NT2/D1 (cell line): ENCODE data around the gene DOC2B.
A peak's percentile ranks its signal among the peaks of the same experiment; 100 is the strongest.
"Not testable (repeated sequence)": the region's sequence is repeated elsewhere in the genome, so short reads cannot be mapped to it uniquely, and the experiment has no call there.

Source experiments
- DNase-seq: peaks from one replicate; pipeline ENCODE4 v3.0.0-alpha.2; 2011; ENCODE audit warnings: low read depth, low spot score
- H3K27me3 ChIP-seq: 2 replicates; pipeline ENCODE4 v1.6.0; 2011; ENCODE audit warnings: mild to moderate bottlenecking; ENCODE audit not compliant: insufficient read length, insufficient read depth
- H3K36me3 ChIP-seq: 2 replicates; pipeline ENCODE4 v1.6.1; 2011; ENCODE audit warnings: mild to moderate bottlenecking, low read length, mixed read lengths; ENCODE audit not compliant: insufficient read depth, insufficient read length
- H3K4me1 ChIP-seq: 2 replicates; pipeline ENCODE4 v1.5.1; 2011; ENCODE audit not compliant: insufficient read depth, insufficient read length
- H3K4me3 ChIP-seq: 2 replicates; pipeline ENCODE4 v1.5.1; 2011; ENCODE audit warnings: low read depth; ENCODE audit not compliant: insufficient read length
- H3K9ac ChIP-seq: 2 replicates; pipeline ENCODE4 v1.6.0; 2011; ENCODE audit warnings: low read depth; ENCODE audit not compliant: insufficient read length
- H3K9me3 ChIP-seq: 2 replicates; pipeline ENCODE4 v1.5.1; 2011; ENCODE audit warnings: mild to moderate bottlenecking, low read length; ENCODE audit not compliant: insufficient read depth
- SUZ12 ChIP-seq: IDR thresholded peaks from 2 replicates; pipeline ENCODE4 v1.6.1; 2011; ENCODE audit not compliant: insufficient read length, insufficient read depth; ENCODE audit errors: extremely low read depth
- YY1 ChIP-seq: IDR thresholded peaks from 2 replicates; pipeline ENCODE4 v1.6.1; 2011; ENCODE audit not compliant: insufficient read length, insufficient read depth
- ZNF274 ChIP-seq: IDR thresholded peaks from 2 replicates; pipeline ENCODE4 v1.6.1; 2011; ENCODE audit warnings: mild to moderate bottlenecking, low read depth, low read length

DOC2B gene

GRCh38 chr17:200586-200985 lies 19.1 kb upstream of the DOC2B start:
- DNase-seq, result no peak
- H3K36me3 ChIP-seq, result no peaks in the 10 kb centered on the region
- no peak overlapping the region for H3K4me3 ChIP-seq
- peak overlapping the region; percentile 8 for H3K9ac ChIP-seq
- TF ChIP-seq SUZ12 (no peak), ZNF274 (no peak), YY1 (no peak)
- no peaks in the 10 kb centered on the region for H3K9me3 ChIP-seq
- H3K27me3 ChIP-seq, result no peaks in the 10 kb centered on the region
- H3K4me1 ChIP-seq, result peaks cover 11% of the 10 kb centered on the region

- H3K4me3 ChIP-seq, result no peak overlapping the region
- TF ChIP-seq SUZ12 (no peak), ZNF274 (no peak), YY1 (no peak)
- peak overlapping the region; percentile 8 for H3K9ac ChIP-seq
- DNase-seq, result no peak
- H3K9me3 ChIP-seq, result no peaks in the 10 kb centered on the region
- no peaks in the 10 kb centered on the region for H3K27me3 ChIP-seq
- no peaks in the 10 kb centered on the region for H3K36me3 ChIP-seq
- peaks cover 11% of the 10 kb centered on the region for H3K4me1 ChIP-seq
Observed at GRCh38 chr17:199806-200545, 18.5 kb upstream of the DOC2B start.

- DNase-seq, result no peak
- no peak for TF ChIP-seq ZNF274
- no peak for TF ChIP-seq YY1
- no peak for TF ChIP-seq SUZ12
- Histone ChIP-seq H3K36me3 (no peaks in the 10 kb centered on the region), H3K27me3 (no peaks in the 10 kb centered on the region), H3K4me3 (no peak overlapping the region), H3K4me1 (peaks cover 11% of the 10 kb centered on the region), H3K9me3 (no peaks in the 10 kb centered on the region), H3K9ac (no peak overlapping the region)
Observed at GRCh38 chr17:199191-199604, 17.7 kb upstream of the DOC2B start.

- H3K9ac ChIP-seq, result not testable (repeated sequence)
Observed at GRCh38 chr17:198225-198624, 16.8 kb upstream of the DOC2B start.

GRCh38 chr17:197352-197751 lies 15.9 kb upstream of the DOC2B start:
- Histone ChIP-seq H3K9ac (no peak overlapping the region), H3K9me3 (no peaks in the 10 kb centered on the region), H3K4me3 (no peak overlapping the region), H3K4me1 (peaks cover 13% of the 10 kb centered on the region), H3K36me3 (no peaks in the 10 kb centered on the region), H3K27me3 (no peaks in the 10 kb centered on the region)
- TF ChIP-seq YY1 (no peak), ZNF274 (no peak), SUZ12 (no peak)
- DNase-seq, result no peak

More at GRCh38 chr17:198225-198624, 16.8 kb upstream of the DOC2B start:
- not testable (repeated sequence) for H3K4me3 ChIP-seq, H3K27me3 ChIP-seq, H3K36me3 ChIP-seq, DNase-seq, H3K9me3 ChIP-seq
- H3K4me1 ChIP-seq, result peaks cover 11% of the 10 kb centered on the region

- H3K9ac ChIP-seq, result no peak overlapping the region
- H3K4me1 ChIP-seq, result peaks cover 6% of the 10 kb centered on the region
- H3K4me3 ChIP-seq, result no peak overlapping the region
- DNase-seq, result no peak
- H3K9me3 ChIP-seq, result no peaks in the 10 kb centered on the region
- TF ChIP-seq YY1, result no peak
- TF ChIP-seq ZNF274, result no peak
- H3K27me3 ChIP-seq, result no peaks in the 10 kb centered on the region
- H3K36me3 ChIP-seq, result no peaks in the 10 kb centered on the region
Observed at GRCh38 chr17:194828-195602, 13.6 kb upstream of the DOC2B start.

GRCh38 chr17:193841-194806 lies 12.7 kb upstream of the DOC2B start:
- H3K36me3 ChIP-seq, result no peaks in the 10 kb centered on the region
- DNase-seq, result no peak
- peaks cover 4% of the 10 kb centered on the region for H3K4me1 ChIP-seq
- no peaks in the 10 kb centered on the region for H3K9me3 ChIP-seq
- TF ChIP-seq ZNF274, result no peak
- TF ChIP-seq YY1, result no peak
- no peak for TF ChIP-seq SUZ12
- H3K27me3 ChIP-seq, result no peaks in the 10 kb centered on the region
- no peak overlapping the region for H3K9ac ChIP-seq
- no peak overlapping the region for H3K4me3 ChIP-seq
